Keratinocyte (primary cell): ENCODE data around the gene SPRY4. TPM values are rescaled to one million over a fixed set of nuclear protein-coding genes. Genes with fewer than 3 reads are reported as not detected.

Source experiments
- DNase-seq: peaks from one replicate; pipeline ENCODE4 v3.0.0-alpha.2; 2011; ENCODE audit warnings: low read depth, missing footprints, low spot score
- FAIRE-seq: peaks from 2 replicates; lab custom pipeline; 2011; peaks lifted over from hg19 to GRCh38; lab: Jason Lieb, UNC
- H2AFZ ChIP-seq: 2 replicates; pipeline ENCODE4 v1.6.0; 2012; ENCODE audit warnings: low read length, control low read depth, inconsistent platforms; ENCODE audit not compliant: control insufficient read depth
- H3K27ac ChIP-seq: 2 replicates; pipeline ENCODE4 v1.5.1; 2011; ENCODE audit warnings: low read length; ENCODE audit not compliant: control insufficient read depth, insufficient read depth
- H3K27me3 ChIP-seq: 3 replicates; pipeline ENCODE4 v1.6.0; 2011; ENCODE audit warnings: low read length; ENCODE audit not compliant: control insufficient read depth, insufficient read depth; ENCODE audit errors: extremely low read depth
- H3K36me3 ChIP-seq, 2 experiments: 2 replicates in 1 of 2; 3 replicates in 1 of 2; pipeline ENCODE4 v1.5.1; 2011; ENCODE audit warnings: low read length in 2 of 2, mild to moderate bottlenecking in 1 of 2; ENCODE audit not compliant: control insufficient read depth in 2 of 2, insufficient read depth in 2 of 2; ENCODE audit errors: extremely low read depth in 1 of 2
- H3K4me1 ChIP-seq: 3 replicates; pipeline ENCODE4 v1.5.1; 2011; ENCODE audit warnings: low read length; ENCODE audit not compliant: control insufficient read depth, insufficient read depth; ENCODE audit errors: extremely low read depth
- H3K4me2 ChIP-seq: 3 replicates; pipeline ENCODE4 v1.6.0; 2011; ENCODE audit warnings: low read depth, low read length; ENCODE audit not compliant: control insufficient read depth, insufficient read depth; ENCODE audit errors: extremely low read depth
- H3K4me3 ChIP-seq, 3 experiments: fragments of 200-600 bp in 1 of 3; sonication (generic) in 1 of 3; 2 replicates in 2 of 3; 3 replicates in 1 of 3; pipeline ENCODE4 v1.5.1; 2011 to 2016; ENCODE audit warnings: low read length in 3 of 3, mild to moderate bottlenecking in 3 of 3, control low read depth in 2 of 3, inconsistent platforms in 1 of 3, low read depth in 1 of 3, mixed read lengths in 1 of 3, mixed run types in 1 of 3, moderate library complexity in 1 of 3; ENCODE audit not compliant: control insufficient read depth in 2 of 3, insufficient read depth in 2 of 3; ENCODE audit errors: extremely low read depth in 1 of 3
- H3K79me2 ChIP-seq: 2 replicates; pipeline ENCODE4 v1.6.0; 2012; ENCODE audit warnings: low read length; ENCODE audit not compliant: control insufficient read depth, insufficient read depth
- H3K9ac ChIP-seq: 3 replicates; pipeline ENCODE4 v1.6.0; 2011; ENCODE audit warnings: low read length; ENCODE audit not compliant: control insufficient read depth, insufficient read depth; ENCODE audit errors: extremely low read depth
- H3K9me1 ChIP-seq: 3 replicates; pipeline ENCODE4 v1.6.0; 2011; ENCODE audit warnings: low read length; ENCODE audit not compliant: control insufficient read depth, insufficient read depth; ENCODE audit errors: extremely low read depth
- H3K9me3 ChIP-seq: 2 replicates; pipeline ENCODE4 v1.5.1; 2012; ENCODE audit warnings: low read depth, low read length; ENCODE audit not compliant: control insufficient read depth
- H4K20me1 ChIP-seq: 3 replicates; pipeline ENCODE4 v1.6.0; 2011; ENCODE audit warnings: low read length; ENCODE audit not compliant: control insufficient read depth, insufficient read depth; ENCODE audit errors: extremely low read depth
- EZH2 ChIP-seq: IDR thresholded peaks from one replicate; pipeline ENCODE4 v1.6.1; 2012; ENCODE audit warnings: inconsistent platforms, mild to moderate bottlenecking, low read length, moderate library complexity
- dilution Hi-C: fragments of 300-500 bp; cut with MboI; formaldehyde crosslinking; loops from one replicate; pipeline ENCODE4 v1.7.0; 2020; ENCODE audit warnings: low sequenced_read_pairs; ENCODE audit not compliant: extremely low pct_ligation_motif_present
- polyA plus RNA-seq, 5 experiments: library from polyadenylated mRNA; depleted of rRNA in 3 of 5; stranded (reverse) in 3 of 5; stranded (forward) in 1 of 5; unstranded in 1 of 5; fragments of >200 nt; gene quantifications; 1 replicate in 1 of 5; 2 replicates in 3 of 5; 3 replicates in 1 of 5; pipeline versions ENCODE4 v1.2.1 to v1.2.3, GENCODE V29; 2011 to 2012; ENCODE audit warnings: missing spikeins in 2 of 5, low read depth in 1 of 5, low replicate concordance in 1 of 5
- TF ChIP-seq, protein P1 (sequence below), 3 experiments: IDR thresholded peaks in 1 of 3; conservative IDR thresholded peaks in 1 of 3; optimal IDR thresholded peaks in 1 of 3; 2 replicates in 2 of 3; 3 replicates in 1 of 3; pipeline versions ENCODE3 to v1.5.1; 2011; ENCODE audit warnings: low read length in 3 of 3, mild to moderate bottlenecking in 3 of 3, moderate library complexity in 2 of 3, control low read depth in 1 of 3, inconsistent platforms in 1 of 3; ENCODE audit not compliant: insufficient read depth in 2 of 3; ENCODE audit errors: extremely low read depth in 1 of 3

Gene SPRY4
- polyA plus RNA-seq, 1 donor (not counting 4 experiments of a cell fraction or from before 2014, with no cell fraction given), result 10.2 TPM

DNA sequence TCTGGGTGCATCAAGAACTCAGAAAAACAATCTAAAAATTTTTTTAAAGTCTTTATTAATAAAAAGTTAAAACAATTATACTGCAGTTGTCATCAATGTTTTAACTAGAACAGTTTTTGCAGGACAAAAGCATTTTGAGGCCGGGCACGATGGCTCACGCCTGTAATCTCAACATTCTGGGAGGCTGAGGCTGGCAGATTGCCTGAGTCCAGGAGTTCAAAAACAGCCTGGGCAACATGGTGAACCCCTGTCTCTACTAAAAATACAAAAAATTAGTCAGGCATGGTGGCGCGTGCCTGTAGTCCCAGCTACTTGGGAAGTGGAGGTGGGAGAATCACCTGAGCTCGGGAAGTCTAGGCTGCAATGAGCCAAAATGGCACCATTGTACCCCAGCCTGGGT, 5.2 kb upstream of the SPRY4 start:
- FAIRE-seq (no peak), DNase-seq (no peak)
- Histone ChIP-seq H3K9me1 (no peaks in the 10 kb centered on the region), H4K20me1 (no peaks in the 10 kb centered on the region), H3K4me1 (peaks cover 26% of the 10 kb centered on the region), H2AFZ (no peak overlapping the region), H3K27ac (no peak overlapping the region), H3K4me2 (no peak overlapping the region), H3K27me3 (no peaks in the 10 kb centered on the region), H3K9me3 (no peaks in the 10 kb centered on the region), H3K79me2 (peaks cover 8% of the 10 kb centered on the region), H3K4me3 (no peak overlapping the region), H3K36me3 (no peaks in the 10 kb centered on the region), H3K9ac (no peak overlapping the region)
- TF ChIP-seq, protein P1, sequence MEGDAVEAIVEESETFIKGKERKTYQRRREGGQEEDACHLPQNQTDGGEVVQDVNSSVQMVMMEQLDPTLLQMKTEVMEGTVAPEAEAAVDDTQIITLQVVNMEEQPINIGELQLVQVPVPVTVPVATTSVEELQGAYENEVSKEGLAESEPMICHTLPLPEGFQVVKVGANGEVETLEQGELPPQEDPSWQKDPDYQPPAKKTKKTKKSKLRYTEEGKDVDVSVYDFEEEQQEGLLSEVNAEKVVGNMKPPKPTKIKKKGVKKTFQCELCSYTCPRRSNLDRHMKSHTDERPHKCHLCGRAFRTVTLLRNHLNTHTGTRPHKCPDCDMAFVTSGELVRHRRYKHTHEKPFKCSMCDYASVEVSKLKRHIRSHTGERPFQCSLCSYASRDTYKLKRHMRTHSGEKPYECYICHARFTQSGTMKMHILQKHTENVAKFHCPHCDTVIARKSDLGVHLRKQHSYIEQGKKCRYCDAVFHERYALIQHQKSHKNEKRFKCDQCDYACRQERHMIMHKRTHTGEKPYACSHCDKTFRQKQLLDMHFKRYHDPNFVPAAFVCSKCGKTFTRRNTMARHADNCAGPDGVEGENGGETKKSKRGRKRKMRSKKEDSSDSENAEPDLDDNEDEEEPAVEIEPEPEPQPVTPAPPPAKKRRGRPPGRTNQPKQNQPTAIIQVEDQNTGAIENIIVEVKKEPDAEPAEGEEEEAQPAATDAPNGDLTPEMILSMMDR (optimal IDR thresholded peaks at IDR 0.05 in 1 of 3, IDR thresholded peaks at IDR 0.05 in 1 of 3, conservative IDR thresholded peaks at IDR 0.05 in 1 of 3; ENCODE audit: extremely low read depth in 1 of 3, insufficient read depth in 2 of 3, low read length in 3 of 3), result no peak
- TF ChIP-seq EZH2, result no peak
- dilution Hi-C loops, result no loop called here

DNA sequence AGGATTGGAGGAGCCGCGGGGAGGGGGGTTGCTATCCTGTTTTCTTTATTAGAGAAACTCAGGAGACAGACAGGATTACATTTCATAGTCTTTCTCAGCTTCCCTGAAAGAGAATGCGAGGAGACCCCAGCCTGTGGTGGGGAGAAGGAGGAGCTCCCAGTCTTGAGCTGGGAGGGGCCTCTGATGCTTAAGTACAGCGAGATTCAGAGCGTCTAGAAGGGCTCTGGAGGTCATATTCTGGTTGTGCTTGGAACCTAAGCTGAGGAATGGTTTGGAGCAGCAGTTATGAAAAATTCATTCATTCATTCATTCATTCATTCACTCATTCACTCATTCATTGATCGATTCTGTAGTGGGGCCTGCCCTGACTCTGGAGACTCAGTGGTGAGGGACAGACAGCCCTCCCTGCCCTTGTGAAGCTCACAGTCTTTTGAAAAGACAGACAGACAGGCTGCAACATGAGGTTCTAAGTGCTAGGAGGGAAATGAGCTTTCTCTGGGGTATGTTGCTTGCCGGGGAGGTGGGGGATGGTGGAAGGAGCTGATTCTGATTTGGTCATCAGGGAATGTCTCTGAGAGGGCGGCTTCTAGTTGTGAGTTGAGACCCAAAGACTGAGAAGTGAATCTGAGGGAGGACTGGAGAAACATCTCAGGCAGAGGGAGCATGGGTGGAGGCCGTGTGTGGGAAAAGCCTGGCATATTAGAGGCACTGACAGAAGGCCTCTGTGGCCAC, 2.5 kb upstream of the SPRY4 start:
- Histone ChIP-seq H3K4me1 (peaks cover 38% of the 10 kb centered on the region), H3K4me3 (peak overlapping the region in 2 of 3 experiments; percentile 54 to 85), H3K9me1 (peaks cover 3% of the 10 kb centered on the region), H3K36me3 (no peaks in the 10 kb centered on the region), H3K9me3 (no peaks in the 10 kb centered on the region), H3K27me3 (no peaks in the 10 kb centered on the region), H2AFZ (no peak overlapping the region), H3K9ac (peak overlapping the region; percentile 91), H3K79me2 (peaks cover 34% of the 10 kb centered on the region), H4K20me1 (peaks cover 10% of the 10 kb centered on the region), H3K27ac (peak overlapping the region; percentile 75), H3K4me2 (peak overlapping the region; percentile 61)
- TF ChIP-seq EZH2, result no peak
- TF ChIP-seq, protein P1 (optimal IDR thresholded peaks at IDR 0.05 in 1 of 3, IDR thresholded peaks at IDR 0.05 in 1 of 3, conservative IDR thresholded peaks at IDR 0.05 in 1 of 3; ENCODE audit: extremely low read depth in 1 of 3, insufficient read depth in 2 of 3, low read length in 3 of 3), result peak in 2 of 3 experiments; percentile 43 to 52
- DNase-seq (no peak), FAIRE-seq (peak; percentile 83)
- dilution Hi-C loops, result no loop called here
